HAP-1 (cell line): ENCODE measurements around the gene CHST11.

Experiments
- DNase-seq, 2 experiments: peaks; one replicate each; pipeline ENCODE4 v3.0.0-alpha.2; 2016 to 2020; ENCODE audit warnings: low spot score in 2 of 2
- H3K27me3 ChIP-seq: fragments of 250-450 bp; sonication (Bioruptor Pico); 2 replicates; pipeline ENCODE4 v1.5.1; 2020; ENCODE audit warnings: low read depth, mild to moderate bottlenecking, moderate library complexity
- H3K36me3 ChIP-seq: fragments of 250-450 bp; sonication (Bioruptor Pico); replicated peaks from 2 replicates; pipeline ENCODE4 v1.5.1; 2020; ENCODE audit warnings: mild to moderate bottlenecking
- H3K4me1 ChIP-seq: fragments of 250-450 bp; sonication (Bioruptor Pico); 2 replicates; pipeline ENCODE4 v1.5.1; 2020; ENCODE audit warnings: mild to moderate bottlenecking
- H3K4me3 ChIP-seq: fragments of 250-450 bp; sonication (Bioruptor Pico); 2 replicates; pipeline ENCODE4 v1.5.1; 2020; ENCODE audit warnings: mild to moderate bottlenecking, moderate library complexity
- H3K9me3 ChIP-seq: fragments of 250-450 bp; sonication (Bioruptor Pico); 2 replicates; pipeline ENCODE4 v1.5.1; 2020; ENCODE audit warnings: mild to moderate bottlenecking, moderate library complexity
- in situ Hi-C: fragments of 300-500 bp; cut with MboI; formaldehyde crosslinking; loops from 3 replicates; pipeline ENCODE4 v1.14.3; 2020; ENCODE audit warnings: low sequenced_read_pairs, inconsistent platforms, mixed read lengths

The CHST11 gene

GRCh38 chr12:104470521-104470920, 13.8 kb downstream of the CHST11 start:
- H3K27me3 ChIP-seq, result no peaks in the 10 kb centered on the region
- in situ Hi-C loops, result no loop called here
- no peak overlapping the region for H3K4me3 ChIP-seq
- DNase-seq, result no peak
- no peaks in the 10 kb centered on the region for H3K9me3 ChIP-seq
- no peaks in the 10 kb centered on the region for H3K36me3 ChIP-seq
- H3K4me1 ChIP-seq, result peaks cover 5% of the 10 kb centered on the region

GRCh38 chr12:104471336-104471735, 14.6 kb downstream of the CHST11 start:
- H3K36me3 ChIP-seq, result no peaks in the 10 kb centered on the region
- peaks cover 5% of the 10 kb centered on the region for H3K4me1 ChIP-seq
- in situ Hi-C loops, result no loop called here
- DNase-seq, result no peak
- no peaks in the 10 kb centered on the region for H3K9me3 ChIP-seq
- no peak overlapping the region for H3K4me3 ChIP-seq
- H3K27me3 ChIP-seq, result no peaks in the 10 kb centered on the region

GRCh38 chr12:104472748-104473147, 16.0 kb downstream of the CHST11 start:
- Histone ChIP-seq H3K4me3 (no peak overlapping the region), H3K9me3 (no peaks in the 10 kb centered on the region), H3K36me3 (no peaks in the 10 kb centered on the region), H3K4me1 (peaks cover 5% of the 10 kb centered on the region), H3K27me3 (no peaks in the 10 kb centered on the region)
- in situ Hi-C loops, result no loop called here
- DNase-seq, result no peak

- DNase-seq, result no peak
- Histone ChIP-seq H3K4me3 (no peak overlapping the region), H3K36me3 (no peaks in the 10 kb centered on the region), H3K27me3 (no peaks in the 10 kb centered on the region), H3K9me3 (no peaks in the 10 kb centered on the region), H3K4me1 (peaks cover 5% of the 10 kb centered on the region)
- in situ Hi-C loops, result no loop called here
Observed at GRCh38 chr12:104473374-104473983, 16.7 kb downstream of the CHST11 start.

- no peaks in the 10 kb centered on the region for H3K9me3 ChIP-seq
- DNase-seq, result no peak
- in situ Hi-C loops, result no loop called here
- H3K27me3 ChIP-seq, result no peaks in the 10 kb centered on the region
- H3K36me3 ChIP-seq, result no peaks in the 10 kb centered on the region
- H3K4me3 ChIP-seq, result no peak overlapping the region
- H3K4me1 ChIP-seq, result peaks cover 5% of the 10 kb centered on the region
Observed at GRCh38 chr12:104475271-104475670, 18.5 kb downstream of the CHST11 start.

GRCh38 chr12:104477510-104478390, 21.0 kb downstream of the CHST11 start:
- H3K36me3 ChIP-seq, result no peaks in the 10 kb centered on the region
- peaks cover 5% of the 10 kb centered on the region for H3K4me1 ChIP-seq
- H3K27me3 ChIP-seq, result no peaks in the 10 kb centered on the region
- in situ Hi-C loops, result no loop called here
- DNase-seq, result no peak
- H3K9me3 ChIP-seq, result no peaks in the 10 kb centered on the region
- H3K4me3 ChIP-seq, result no peak overlapping the region

GRCh38 chr12:104478396-104479122, 21.8 kb downstream of the CHST11 start:
- in situ Hi-C loops, result no loop called here
- DNase-seq, result no peak
- H3K4me1 ChIP-seq, result peaks cover 5% of the 10 kb centered on the region
- no peaks in the 10 kb centered on the region for H3K36me3 ChIP-seq
- H3K27me3 ChIP-seq, result no peaks in the 10 kb centered on the region
- no peaks in the 10 kb centered on the region for H3K9me3 ChIP-seq
- no peak overlapping the region for H3K4me3 ChIP-seq

- in situ Hi-C loops, result no loop called here
- H3K27me3 ChIP-seq, result no peaks in the 10 kb centered on the region
- peaks cover under 1% of the 10 kb centered on the region for H3K4me1 ChIP-seq
- H3K4me3 ChIP-seq, result no peak overlapping the region
- no peaks in the 10 kb centered on the region for H3K9me3 ChIP-seq
- no peaks in the 10 kb centered on the region for H3K36me3 ChIP-seq
- DNase-seq, result no peak
Observed at GRCh38 chr12:104479123-104479662, 22.4 kb downstream of the CHST11 start.

- no peak for DNase-seq
- Histone ChIP-seq H3K4me1 (no peaks in the 10 kb centered on the region), H3K27me3 (no peaks in the 10 kb centered on the region), H3K9me3 (no peaks in the 10 kb centered on the region), H3K36me3 (no peaks in the 10 kb centered on the region), H3K4me3 (no peak overlapping the region)
- in situ Hi-C loops, result no loop called here
Observed at GRCh38 chr12:104480012-104480411, 23.3 kb downstream of the CHST11 start.

- H3K27me3 ChIP-seq, result no peaks in the 10 kb centered on the region
- no peaks in the 10 kb centered on the region for H3K4me1 ChIP-seq
- no peak for DNase-seq
- in situ Hi-C loops, result no loop called here
- no peaks in the 10 kb centered on the region for H3K9me3 ChIP-seq
- no peak overlapping the region for H3K4me3 ChIP-seq
- H3K36me3 ChIP-seq, result no peaks in the 10 kb centered on the region
Observed at GRCh38 chr12:104480826-104481440, 24.2 kb downstream of the CHST11 start.

- DNase-seq, result no peak
- Histone ChIP-seq H3K4me1 (no peaks in the 10 kb centered on the region), H3K36me3 (no peaks in the 10 kb centered on the region), H3K9me3 (no peaks in the 10 kb centered on the region), H3K27me3 (no peaks in the 10 kb centered on the region), H3K4me3 (no peak overlapping the region)
- in situ Hi-C loops, result no loop called here
Observed at GRCh38 chr12:104482113-104482512, 25.4 kb downstream of the CHST11 start.

GRCh38 chr12:104482748-104483147, 26.0 kb downstream of the CHST11 start:
- in situ Hi-C loops, result no loop called here
- Histone ChIP-seq H3K9me3 (no peaks in the 10 kb centered on the region), H3K4me1 (no peaks in the 10 kb centered on the region), H3K36me3 (no peaks in the 10 kb centered on the region), H3K4me3 (no peak overlapping the region), H3K27me3 (no peaks in the 10 kb centered on the region)
- DNase-seq, result no peak

- Histone ChIP-seq H3K27me3 (no peaks in the 10 kb centered on the region), H3K4me1 (no peaks in the 10 kb centered on the region), H3K4me3 (no peak overlapping the region), H3K36me3 (no peaks in the 10 kb centered on the region), H3K9me3 (no peaks in the 10 kb centered on the region)
- DNase-seq, result no peak
- in situ Hi-C loops, result no loop called here
Observed at GRCh38 chr12:104484079-104484478, 27.3 kb downstream of the CHST11 start.
